Ovary (tissue), 3 donors: Measurements from ENCODE around the gene LMOD2.

ENCODE experiments used
- EP300 ChIP-seq: sonication (generic); formaldehyde crosslinking; IDR thresholded peaks from one replicate; pipeline ENCODE4 v1.6.1; 2017; ENCODE audit warnings: antibody characterized with exemption
- POLR2A ChIP-seq: fragments of 450-650 bp; IDR thresholded peaks from one replicate; pipeline ENCODE4 v1.6.1; 2017; ENCODE audit warnings: antibody characterized with exemption, mild to moderate bottlenecking, moderate library complexity
- TF ChIP-seq, protein P1 (sequence below), 3 donors: fragments of 450-650 bp in 2 of 3; fragments of 200-600 bp in 1 of 3; IDR thresholded peaks; one replicate each; pipeline versions ENCODE4 v1.5.1 to v1.8.0; 2016 to 2022; ENCODE audit warnings: antibody characterized with exemption in 3 of 3, mild to moderate bottlenecking in 1 of 3
- donor health status: DM: no; HTN: no; CAD: no.

DNA sequence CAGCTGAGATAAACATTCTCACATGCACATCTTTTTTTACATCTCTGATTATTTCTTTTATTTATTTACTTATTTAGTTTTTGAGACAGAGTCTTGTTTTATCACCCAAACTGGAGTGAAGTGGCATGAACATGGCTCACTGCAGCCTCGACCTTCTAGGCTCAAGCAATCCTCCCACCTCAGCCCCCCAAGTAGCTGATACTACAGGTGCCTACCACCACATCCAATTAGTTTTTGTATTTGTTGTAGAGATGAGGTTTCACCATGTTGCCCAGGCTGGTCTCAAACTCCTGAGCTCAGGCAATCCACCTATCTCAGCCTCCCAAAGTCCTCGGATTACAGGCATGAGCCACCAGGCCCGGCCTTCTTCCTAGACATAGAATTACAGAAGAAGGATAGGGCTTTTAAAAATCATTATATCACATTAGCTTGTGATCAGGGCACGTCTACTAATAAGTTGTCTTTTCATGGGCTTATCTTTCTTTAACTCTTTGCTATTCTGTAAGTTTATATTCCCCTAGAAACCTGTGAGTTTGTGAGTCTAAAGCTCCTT, 48.2 kb upstream of the LMOD2 start:
- TF ChIP-seq, protein P1, sequence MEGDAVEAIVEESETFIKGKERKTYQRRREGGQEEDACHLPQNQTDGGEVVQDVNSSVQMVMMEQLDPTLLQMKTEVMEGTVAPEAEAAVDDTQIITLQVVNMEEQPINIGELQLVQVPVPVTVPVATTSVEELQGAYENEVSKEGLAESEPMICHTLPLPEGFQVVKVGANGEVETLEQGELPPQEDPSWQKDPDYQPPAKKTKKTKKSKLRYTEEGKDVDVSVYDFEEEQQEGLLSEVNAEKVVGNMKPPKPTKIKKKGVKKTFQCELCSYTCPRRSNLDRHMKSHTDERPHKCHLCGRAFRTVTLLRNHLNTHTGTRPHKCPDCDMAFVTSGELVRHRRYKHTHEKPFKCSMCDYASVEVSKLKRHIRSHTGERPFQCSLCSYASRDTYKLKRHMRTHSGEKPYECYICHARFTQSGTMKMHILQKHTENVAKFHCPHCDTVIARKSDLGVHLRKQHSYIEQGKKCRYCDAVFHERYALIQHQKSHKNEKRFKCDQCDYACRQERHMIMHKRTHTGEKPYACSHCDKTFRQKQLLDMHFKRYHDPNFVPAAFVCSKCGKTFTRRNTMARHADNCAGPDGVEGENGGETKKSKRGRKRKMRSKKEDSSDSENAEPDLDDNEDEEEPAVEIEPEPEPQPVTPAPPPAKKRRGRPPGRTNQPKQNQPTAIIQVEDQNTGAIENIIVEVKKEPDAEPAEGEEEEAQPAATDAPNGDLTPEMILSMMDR (IDR thresholded peaks at IDR 0.05), result no peak
- no peak for TF ChIP-seq EP300
- no peak for TF ChIP-seq POLR2A
